HepG2 (cell line): ENCODE measurements around the gene NFS1. TPM values are rescaled to one million over a fixed set of nuclear protein-coding genes. Genes with fewer than 3 reads are reported as not detected.

Source experiments
- CBX1 ChIP-seq: IDR thresholded peaks from one replicate; pipeline ENCODE4 v1.6.1; 2016; ENCODE audit warnings: antibody characterized with exemption, low read depth
- GFI1 ChIP-seq: sonication (generic); formaldehyde crosslinking; IDR thresholded peaks from 2 replicates; pipeline ENCODE4 v1.5.0; 2020; ENCODE audit warnings: missing genetic modification reagents, mild to moderate bottlenecking, borderline replicate concordance
- ISL2 ChIP-seq: sonication (generic); formaldehyde crosslinking; IDR thresholded peaks from 2 replicates; pipeline ENCODE4 v1.5.0; 2020; ENCODE audit warnings: missing genetic modification reagents
- KLF9 ChIP-seq: IDR thresholded peaks from 2 replicates; pipeline ENCODE4 v1.6.1; 2016; ENCODE audit warnings: low read depth
- NFYC ChIP-seq: IDR thresholded peaks from 2 replicates; pipeline ENCODE4 v1.6.1; 2016; ENCODE audit warnings: missing genetic modification reagents, missing compliant biosample characterization
- NPAS2 ChIP-seq: sonication (generic); formaldehyde crosslinking; IDR thresholded peaks from 2 replicates; pipeline ENCODE4 v1.8.0; 2022; ENCODE audit warnings: mild to moderate bottlenecking, missing genetic modification reagents, borderline replicate concordance
- SALL1 ChIP-seq: sonication (generic); formaldehyde crosslinking; IDR thresholded peaks from 2 replicates; pipeline ENCODE4 v1.8.0; 2022; ENCODE audit warnings: mild to moderate bottlenecking, missing genetic modification reagents
- ZNF329 ChIP-seq: sonication (generic); formaldehyde crosslinking; IDR thresholded peaks from 2 replicates; pipeline ENCODE4 v1.9.0; 2021; ENCODE audit warnings: low read depth, mild to moderate bottlenecking, missing genetic modification reagents
- ZNF562 ChIP-seq: sonication (generic); formaldehyde crosslinking; IDR thresholded peaks from 2 replicates; pipeline ENCODE4 v1.8.0; 2022; ENCODE audit warnings: missing genetic modification reagents, borderline replicate concordance
- polyA plus RNA-seq, 8 experiments: library from polyadenylated mRNA; depleted of rRNA in 3 of 8; stranded (reverse) in 7 of 8; unstranded in 1 of 8; fragments of >200 nt; fragmentation: Illumina TruSeq in 4 of 8; extraction: Trizol in 4 of 8; gene quantifications; 2 replicates each; pipeline versions ENCODE4 v1.2.1 to v1.2.3, GENCODE V29; 2011 to 2016; ENCODE audit warnings: low read depth in 4 of 8, missing spikeins in 1 of 8, mixed read lengths in 1 of 8; ENCODE audit not compliant: insufficient read depth in 1 of 8
- total RNA-seq, 5 experiments: library from RNA; depleted of rRNA; stranded (reverse); fragments of >200 nt; fragmentation: Illumina TruSeq; extraction: Trizol; gene quantifications; 2 replicates each; pipeline ENCODE4 v1.2.3, GENCODE V29; 2016; ENCODE audit warnings: low read depth in 1 of 5
- TF ChIP-seq, protein P1 (sequence below): sonication (generic); formaldehyde crosslinking; IDR thresholded peaks from 2 replicates; pipeline ENCODE4 v1.4.0; 2020; ENCODE audit warnings: missing genetic modification reagents
- TF ChIP-seq, protein P2 (sequence below): sonication (generic); formaldehyde crosslinking; IDR thresholded peaks from 2 replicates; pipeline ENCODE4 v1.5.0; 2020; ENCODE audit warnings: mild to moderate bottlenecking, missing genetic modification reagents
- TF ChIP-seq, protein P3 (sequence below): sonication (generic); formaldehyde crosslinking; IDR thresholded peaks from 2 replicates; pipeline ENCODE4 v1.4.0; 2020; ENCODE audit warnings: mild to moderate bottlenecking, missing genetic modification reagents
- TF ChIP-seq, protein P4 (sequence below): sonication (generic); formaldehyde crosslinking; IDR thresholded peaks from 2 replicates; pipeline ENCODE4 v1.8.0; 2022; ENCODE audit warnings: missing genetic modification reagents, mild to moderate bottlenecking, borderline replicate concordance
- TF ChIP-seq, protein P5 (sequence below): sonication (generic); formaldehyde crosslinking; IDR thresholded peaks from 2 replicates; pipeline ENCODE4 v1.4.0; 2020; ENCODE audit warnings: missing genetic modification reagents
- TF ChIP-seq, protein P6 (sequence below): sonication (generic); formaldehyde crosslinking; IDR thresholded peaks from 2 replicates; pipeline ENCODE4 v1.4.0; 2020; ENCODE audit warnings: mild to moderate bottlenecking, missing genetic modification reagents, borderline replicate concordance
- TF ChIP-seq, protein P7 (sequence below): sonication (generic); formaldehyde crosslinking; IDR thresholded peaks from 2 replicates; pipeline ENCODE4 v1.4.0; 2020; ENCODE audit warnings: mild to moderate bottlenecking, missing genetic modification reagents

The NFS1 gene
- total and polyA plus RNA-seq, 2 of the 13 experiments (the other 11 are each of a cell fraction or from before 2014, with no cell fraction given) = 65.9 to 88.1 TPM

DNA sequence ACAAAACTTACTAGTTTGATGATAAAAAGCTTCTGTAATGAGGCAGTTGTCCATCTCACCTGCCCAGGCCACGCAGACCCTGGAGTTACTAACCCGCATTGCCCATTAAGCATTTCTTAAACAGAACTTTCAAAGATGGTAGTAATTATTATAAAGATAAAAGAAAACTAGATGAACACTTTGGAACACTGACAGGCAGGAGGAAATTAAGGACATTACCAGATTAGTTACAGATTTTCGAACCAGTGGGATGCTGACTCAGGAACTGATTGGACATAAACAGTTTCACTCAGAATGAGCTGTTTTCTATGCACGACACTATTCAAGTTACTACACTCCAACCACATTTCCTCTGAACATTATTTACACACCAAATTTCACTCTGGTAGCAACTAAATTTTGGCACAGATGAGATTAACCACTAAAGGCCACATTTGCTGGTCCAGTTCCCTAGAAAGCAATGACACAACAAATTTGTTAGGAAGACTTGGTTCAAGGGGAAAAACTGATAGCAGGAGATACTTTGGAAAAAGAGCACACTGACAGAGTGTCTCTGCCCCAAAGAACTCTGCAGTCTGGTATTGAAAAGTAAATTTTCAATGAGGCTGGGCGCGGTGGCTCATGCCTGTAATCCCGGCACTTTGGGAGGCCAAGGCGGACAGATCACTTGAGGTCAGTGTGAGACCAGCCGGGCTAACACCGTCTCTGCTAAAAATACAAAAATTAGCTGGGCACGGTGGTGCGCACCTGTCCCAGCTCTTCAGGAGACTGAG is 3.1 kb upstream of the NFS1 start (continued):
- TF ChIP-seq, protein P1, sequence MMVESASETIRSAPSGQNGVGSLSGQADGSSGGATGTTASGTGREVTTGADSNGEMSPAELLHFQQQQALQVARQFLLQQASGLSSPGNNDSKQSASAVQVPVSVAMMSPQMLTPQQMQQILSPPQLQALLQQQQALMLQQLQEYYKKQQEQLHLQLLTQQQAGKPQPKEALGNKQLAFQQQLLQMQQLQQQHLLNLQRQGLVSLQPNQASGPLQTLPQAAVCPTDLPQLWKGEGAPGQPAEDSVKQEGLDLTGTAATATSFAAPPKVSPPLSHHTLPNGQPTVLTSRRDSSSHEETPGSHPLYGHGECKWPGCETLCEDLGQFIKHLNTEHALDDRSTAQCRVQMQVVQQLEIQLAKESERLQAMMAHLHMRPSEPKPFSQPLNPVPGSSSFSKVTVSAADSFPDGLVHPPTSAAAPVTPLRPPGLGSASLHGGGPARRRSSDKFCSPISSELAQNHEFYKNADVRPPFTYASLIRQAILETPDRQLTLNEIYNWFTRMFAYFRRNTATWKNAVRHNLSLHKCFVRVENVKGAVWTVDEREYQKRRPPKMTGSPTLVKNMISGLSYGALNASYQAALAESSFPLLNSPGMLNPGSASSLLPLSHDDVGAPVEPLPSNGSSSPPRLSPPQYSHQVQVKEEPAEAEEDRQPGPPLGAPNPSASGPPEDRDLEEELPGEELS (CRISPR knock-in tag) = no peak
- TF ChIP-seq CBX1 (no peak), KLF9 (CRISPR knock-in tag) (no peak), NFYC (no peak), SALL1 (CRISPR knock-in tag) (no peak; the same call in 1 of the 2 replicates), GFI1 (no peak), ZNF329 (CRISPR knock-in tag) (no peak), ISL2 (CRISPR knock-in tag) (peak; percentile 9; the same call in 1 of the 2 replicates), ZNF562 (CRISPR knock-in tag) (peak; percentile 61; the same call in 1 of the 2 replicates), NPAS2 (no peak)
- TF ChIP-seq, protein P2, sequence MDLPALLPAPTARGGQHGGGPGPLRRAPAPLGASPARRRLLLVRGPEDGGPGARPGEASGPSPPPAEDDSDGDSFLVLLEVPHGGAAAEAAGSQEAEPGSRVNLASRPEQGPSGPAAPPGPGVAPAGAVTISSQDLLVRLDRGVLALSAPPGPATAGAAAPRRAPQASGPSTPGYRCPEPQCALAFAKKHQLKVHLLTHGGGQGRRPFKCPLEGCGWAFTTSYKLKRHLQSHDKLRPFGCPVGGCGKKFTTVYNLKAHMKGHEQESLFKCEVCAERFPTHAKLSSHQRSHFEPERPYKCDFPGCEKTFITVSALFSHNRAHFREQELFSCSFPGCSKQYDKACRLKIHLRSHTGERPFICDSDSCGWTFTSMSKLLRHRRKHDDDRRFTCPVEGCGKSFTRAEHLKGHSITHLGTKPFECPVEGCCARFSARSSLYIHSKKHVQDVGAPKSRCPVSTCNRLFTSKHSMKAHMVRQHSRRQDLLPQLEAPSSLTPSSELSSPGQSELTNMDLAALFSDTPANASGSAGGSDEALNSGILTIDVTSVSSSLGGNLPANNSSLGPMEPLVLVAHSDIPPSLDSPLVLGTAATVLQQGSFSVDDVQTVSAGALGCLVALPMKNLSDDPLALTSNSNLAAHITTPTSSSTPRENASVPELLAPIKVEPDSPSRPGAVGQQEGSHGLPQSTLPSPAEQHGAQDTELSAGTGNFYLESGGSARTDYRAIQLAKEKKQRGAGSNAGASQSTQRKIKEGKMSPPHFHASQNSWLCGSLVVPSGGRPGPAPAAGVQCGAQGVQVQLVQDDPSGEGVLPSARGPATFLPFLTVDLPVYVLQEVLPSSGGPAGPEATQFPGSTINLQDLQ (CRISPR knock-in tag) = no peak
- TF ChIP-seq, protein P3, sequence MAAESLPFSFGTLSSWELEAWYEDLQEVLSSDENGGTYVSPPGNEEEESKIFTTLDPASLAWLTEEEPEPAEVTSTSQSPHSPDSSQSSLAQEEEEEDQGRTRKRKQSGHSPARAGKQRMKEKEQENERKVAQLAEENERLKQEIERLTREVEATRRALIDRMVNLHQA (CRISPR knock-in tag) = no peak
- TF ChIP-seq, protein P4, sequence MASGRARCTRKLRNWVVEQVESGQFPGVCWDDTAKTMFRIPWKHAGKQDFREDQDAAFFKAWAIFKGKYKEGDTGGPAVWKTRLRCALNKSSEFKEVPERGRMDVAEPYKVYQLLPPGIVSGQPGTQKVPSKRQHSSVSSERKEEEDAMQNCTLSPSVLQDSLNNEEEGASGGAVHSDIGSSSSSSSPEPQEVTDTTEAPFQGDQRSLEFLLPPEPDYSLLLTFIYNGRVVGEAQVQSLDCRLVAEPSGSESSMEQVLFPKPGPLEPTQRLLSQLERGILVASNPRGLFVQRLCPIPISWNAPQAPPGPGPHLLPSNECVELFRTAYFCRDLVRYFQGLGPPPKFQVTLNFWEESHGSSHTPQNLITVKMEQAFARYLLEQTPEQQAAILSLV (CRISPR knock-in tag) = no peak
- TF ChIP-seq, protein P5, sequence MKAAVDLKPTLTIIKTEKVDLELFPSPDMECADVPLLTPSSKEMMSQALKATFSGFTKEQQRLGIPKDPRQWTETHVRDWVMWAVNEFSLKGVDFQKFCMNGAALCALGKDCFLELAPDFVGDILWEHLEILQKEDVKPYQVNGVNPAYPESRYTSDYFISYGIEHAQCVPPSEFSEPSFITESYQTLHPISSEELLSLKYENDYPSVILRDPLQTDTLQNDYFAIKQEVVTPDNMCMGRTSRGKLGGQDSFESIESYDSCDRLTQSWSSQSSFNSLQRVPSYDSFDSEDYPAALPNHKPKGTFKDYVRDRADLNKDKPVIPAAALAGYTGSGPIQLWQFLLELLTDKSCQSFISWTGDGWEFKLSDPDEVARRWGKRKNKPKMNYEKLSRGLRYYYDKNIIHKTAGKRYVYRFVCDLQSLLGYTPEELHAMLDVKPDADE (CRISPR knock-in tag) = no peak
- TF ChIP-seq, protein P6, sequence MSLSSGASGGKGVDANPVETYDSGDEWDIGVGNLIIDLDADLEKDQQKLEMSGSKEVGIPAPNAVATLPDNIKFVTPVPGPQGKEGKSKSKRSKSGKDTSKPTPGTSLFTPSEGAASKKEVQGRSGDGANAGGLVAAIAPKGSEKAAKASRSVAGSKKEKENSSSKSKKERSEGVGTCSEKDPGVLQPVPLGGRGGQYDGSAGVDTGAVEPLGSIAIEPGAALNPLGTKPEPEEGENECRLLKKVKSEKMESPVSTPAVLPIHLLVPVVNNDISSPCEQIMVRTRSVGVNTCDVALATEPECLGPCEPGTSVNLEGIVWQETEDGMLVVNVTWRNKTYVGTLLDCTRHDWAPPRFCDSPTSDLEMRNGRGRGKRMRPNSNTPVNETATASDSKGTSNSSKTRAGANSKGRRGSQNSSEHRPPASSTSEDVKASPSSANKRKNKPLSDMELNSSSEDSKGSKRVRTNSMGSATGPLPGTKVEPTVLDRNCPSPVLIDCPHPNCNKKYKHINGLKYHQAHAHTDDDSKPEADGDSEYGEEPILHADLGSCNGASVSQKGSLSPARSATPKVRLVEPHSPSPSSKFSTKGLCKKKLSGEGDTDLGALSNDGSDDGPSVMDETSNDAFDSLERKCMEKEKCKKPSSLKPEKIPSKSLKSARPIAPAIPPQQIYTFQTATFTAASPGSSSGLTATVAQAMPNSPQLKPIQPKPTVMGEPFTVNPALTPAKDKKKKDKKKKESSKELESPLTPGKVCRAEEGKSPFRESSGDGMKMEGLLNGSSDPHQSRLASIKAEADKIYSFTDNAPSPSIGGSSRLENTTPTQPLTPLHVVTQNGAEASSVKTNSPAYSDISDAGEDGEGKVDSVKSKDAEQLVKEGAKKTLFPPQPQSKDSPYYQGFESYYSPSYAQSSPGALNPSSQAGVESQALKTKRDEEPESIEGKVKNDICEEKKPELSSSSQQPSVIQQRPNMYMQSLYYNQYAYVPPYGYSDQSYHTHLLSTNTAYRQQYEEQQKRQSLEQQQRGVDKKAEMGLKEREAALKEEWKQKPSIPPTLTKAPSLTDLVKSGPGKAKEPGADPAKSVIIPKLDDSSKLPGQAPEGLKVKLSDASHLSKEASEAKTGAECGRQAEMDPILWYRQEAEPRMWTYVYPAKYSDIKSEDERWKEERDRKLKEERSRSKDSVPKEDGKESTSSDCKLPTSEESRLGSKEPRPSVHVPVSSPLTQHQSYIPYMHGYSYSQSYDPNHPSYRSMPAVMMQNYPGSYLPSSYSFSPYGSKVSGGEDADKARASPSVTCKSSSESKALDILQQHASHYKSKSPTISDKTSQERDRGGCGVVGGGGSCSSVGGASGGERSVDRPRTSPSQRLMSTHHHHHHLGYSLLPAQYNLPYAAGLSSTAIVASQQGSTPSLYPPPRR = no peak
- TF ChIP-seq, protein P7, sequence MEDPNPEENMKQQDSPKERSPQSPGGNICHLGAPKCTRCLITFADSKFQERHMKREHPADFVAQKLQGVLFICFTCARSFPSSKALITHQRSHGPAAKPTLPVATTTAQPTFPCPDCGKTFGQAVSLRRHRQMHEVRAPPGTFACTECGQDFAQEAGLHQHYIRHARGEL (CRISPR knock-in tag) = no peak
